ENCODE measurements around the gene SMG6.
"Not testable (repeated sequence)": the region's sequence is repeated elsewhere in the genome, so short reads cannot be mapped to it uniquely, and the experiment has no call there.

Gene SMG6

GRCh38 chr17:2309338-2310154 is 6.0 kb upstream of the SMG6 start:
- no peak for DNase-seq (ENCODE audit: low read depth in 2 of 3, low spot score in 1 of 3)

- DNase-seq (ENCODE audit: low read depth in 2 of 3, low spot score in 1 of 3) = no peak
Measured at GRCh38 chr17:2304931-2305330, 1.3 kb upstream of the SMG6 start.

GRCh38 chr17:2302778-2303203 is 794 bp downstream of the SMG6 start:
- no peak for DNase-seq (ENCODE audit: low read depth in 2 of 3, low spot score in 1 of 3)

DNA sequence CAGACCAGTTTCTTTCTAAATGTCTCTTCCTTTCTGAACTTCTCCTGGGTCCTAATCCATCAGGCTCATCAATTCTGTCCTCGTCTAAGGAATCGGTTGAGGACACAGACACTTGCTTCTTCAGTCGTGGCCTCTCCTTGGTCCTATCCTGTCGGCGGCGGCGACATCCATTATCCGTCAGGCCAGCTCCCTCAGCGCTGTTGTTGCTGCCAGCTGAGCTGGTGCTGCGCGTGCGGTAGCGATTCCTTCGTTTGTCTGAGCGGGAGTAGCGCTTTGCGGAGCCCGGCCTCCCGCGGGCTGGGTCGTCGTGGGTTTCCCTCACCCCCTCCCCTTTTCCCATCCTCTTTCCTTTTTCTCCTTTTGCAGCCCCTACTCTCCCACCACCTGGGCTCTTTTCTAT is 3.8 kb downstream of the SMG6 start:
- no peak for DNase-seq (ENCODE audit: low read depth in 2 of 3, low spot score in 1 of 3)

DNA sequence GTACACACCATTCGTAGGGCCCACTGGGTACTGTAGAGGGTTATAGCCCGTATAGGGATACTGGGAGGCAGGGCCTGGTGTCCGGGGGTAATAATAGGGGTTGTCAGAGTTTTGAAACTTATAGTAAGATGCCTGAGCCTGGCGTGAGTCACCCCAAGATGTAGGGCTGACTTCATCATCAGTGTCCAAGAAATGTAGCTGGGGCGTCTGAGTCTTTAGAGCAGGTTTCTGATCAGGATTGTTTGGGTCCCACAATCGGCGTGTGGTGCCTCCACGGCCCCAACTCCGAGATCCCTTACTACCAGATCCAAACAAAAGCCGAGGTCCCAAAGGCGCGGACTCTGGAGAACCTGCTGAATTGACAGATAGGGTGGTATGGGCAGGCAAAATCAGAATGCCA is 4.4 kb downstream of the SMG6 start:
- DNase-seq (ENCODE audit: low read depth in 2 of 3, low spot score in 1 of 3) = no peak

- DNase-seq (ENCODE audit: low read depth in 2 of 3, low spot score in 1 of 3) = no peak
Measured at GRCh38 chr17:2297023-2297422, 6.6 kb downstream of the SMG6 start.

- DNase-seq (ENCODE audit: low read depth in 2 of 3, low spot score in 1 of 3) = peak in 1 of 3 donors; percentile 10
Measured at GRCh38 chr17:2295575-2295974, 8.0 kb downstream of the SMG6 start.

DNA sequence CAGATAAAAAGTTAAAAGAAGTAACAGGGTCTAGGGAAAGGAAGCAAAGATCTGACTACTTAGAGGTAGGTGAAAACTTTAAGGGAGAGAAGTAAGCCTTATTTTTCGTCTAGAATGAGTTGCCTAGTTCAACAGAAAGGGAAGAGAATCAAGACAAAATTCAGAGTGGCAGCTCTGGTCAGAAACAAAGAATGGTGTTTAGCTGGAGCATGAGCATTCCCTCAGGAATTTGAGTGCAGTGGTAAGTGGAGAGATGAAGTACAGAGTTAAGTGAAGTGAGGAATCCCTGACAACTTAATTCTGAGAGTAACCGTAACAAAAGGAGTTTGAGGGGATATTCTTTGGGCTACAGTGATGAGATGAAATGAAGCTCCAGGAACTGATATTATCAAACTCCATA is 11.5 kb downstream of the SMG6 start:
- DNase-seq (ENCODE audit: low read depth in 2 of 3, low spot score in 1 of 3) = no peak

GRCh38 chr17:2289878-2290478 is 13.6 kb downstream of the SMG6 start:
- no peak for DNase-seq (ENCODE audit: low read depth in 2 of 3, low spot score in 1 of 3)

- DNase-seq (ENCODE audit: low read depth in 2 of 3, low spot score in 1 of 3) = no peak
Measured at GRCh38 chr17:2283302-2283701, 20.3 kb downstream of the SMG6 start.

DNA sequence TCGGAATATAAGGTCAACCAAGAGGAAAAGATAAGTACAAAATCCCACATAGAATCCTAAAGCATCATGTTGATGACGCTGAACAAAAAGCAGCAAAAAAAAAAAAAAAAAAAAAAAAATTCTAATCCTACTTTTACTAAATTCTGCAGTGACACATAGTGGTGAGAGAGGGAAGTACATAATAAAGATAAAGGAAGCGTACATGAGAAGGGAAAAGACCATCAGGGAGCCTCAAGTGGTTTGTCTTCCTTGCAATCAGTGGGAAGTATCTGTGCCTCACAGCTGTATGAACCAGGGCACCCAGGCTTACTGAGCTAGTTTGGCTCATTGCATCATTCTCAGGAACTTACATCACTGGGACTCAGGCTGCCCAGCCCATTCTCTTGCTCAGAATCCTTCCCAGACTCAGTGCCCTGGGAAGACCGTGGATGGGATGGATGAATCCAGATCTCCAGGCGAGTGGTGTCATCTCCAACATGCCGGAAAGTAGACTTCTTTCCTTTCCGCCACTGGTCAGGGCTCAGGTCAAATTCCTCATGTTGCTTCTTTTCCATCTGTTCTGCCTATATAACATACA is 21.2 kb downstream of the SMG6 start:
- DNase-seq (ENCODE audit: low read depth in 2 of 3, low spot score in 1 of 3) = no peak

- DNase-seq (ENCODE audit: low read depth in 2 of 3, low spot score in 1 of 3) = no peak
Measured at GRCh38 chr17:2279707-2280106, 23.9 kb downstream of the SMG6 start.

- DNase-seq (ENCODE audit: low read depth in 2 of 3, low spot score in 1 of 3) = no peak
Measured at GRCh38 chr17:2277429-2278170, 26.0 kb downstream of the SMG6 start.

DNA sequence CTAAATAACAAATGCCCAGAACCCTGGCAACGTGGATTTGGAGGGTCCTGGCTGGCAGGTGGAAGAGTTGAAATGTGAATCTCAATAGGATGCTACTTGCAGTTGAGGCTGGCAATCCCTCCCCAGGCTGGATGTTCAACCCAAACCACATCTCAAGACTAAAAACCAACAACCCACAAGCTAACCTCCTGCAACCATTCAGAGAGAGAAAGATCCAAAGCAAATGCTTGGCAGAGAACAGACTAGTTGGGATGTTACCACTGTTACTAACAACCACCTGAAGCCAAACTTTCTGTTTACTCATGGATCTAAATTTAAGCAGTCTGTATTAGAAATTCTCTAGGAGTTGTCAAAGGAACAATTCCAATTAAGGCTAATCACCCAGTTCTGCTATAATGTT is 27.9 kb downstream of the SMG6 start:
- DNase-seq (ENCODE audit: low read depth in 2 of 3, low spot score in 1 of 3) = no peak

GRCh38 chr17:2274414-2274813 is 29.2 kb downstream of the SMG6 start:
- DNase-seq (ENCODE audit: low read depth in 2 of 3, low spot score in 1 of 3) = no peak

DNA sequence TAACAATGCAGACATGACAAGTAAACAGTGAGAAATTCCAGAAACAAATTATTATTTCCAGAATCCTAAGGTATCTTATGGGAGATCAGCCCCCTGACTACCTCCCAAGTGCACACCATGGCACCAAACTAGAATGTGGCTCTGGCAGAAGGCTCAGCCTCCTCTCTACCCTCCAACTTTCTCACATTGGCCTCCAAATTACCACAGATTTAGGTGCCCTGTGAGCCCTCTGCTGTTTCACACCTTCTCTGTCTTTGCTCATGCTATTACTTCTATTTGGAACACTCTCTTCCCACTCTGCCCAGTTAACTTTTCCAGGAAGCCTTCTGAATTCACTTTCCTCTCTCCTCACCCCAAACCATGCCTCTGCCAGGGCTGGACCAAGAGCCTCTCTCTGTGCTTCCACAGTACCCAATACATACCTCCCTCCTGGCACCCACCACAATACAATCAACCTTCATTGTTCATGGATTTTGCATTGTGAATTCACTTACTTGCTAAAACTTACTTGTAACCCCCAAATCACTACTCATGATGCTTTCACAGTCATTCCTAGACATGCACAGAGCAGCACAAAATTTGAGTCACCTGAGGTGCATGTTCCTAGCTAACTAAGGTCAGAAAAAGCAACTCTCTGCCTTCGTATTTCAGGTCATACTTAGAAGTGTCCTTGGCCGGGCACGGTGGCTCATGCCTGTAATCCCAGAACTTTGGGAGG is 31.4 kb downstream of the SMG6 start:
- DNase-seq (ENCODE audit: low read depth in 2 of 3, low spot score in 1 of 3) = no peak

GRCh38 chr17:2267354-2267753 is 36.2 kb downstream of the SMG6 start:
- DNase-seq (ENCODE audit: low read depth in 2 of 3, low spot score in 1 of 3) = no peak

DNA sequence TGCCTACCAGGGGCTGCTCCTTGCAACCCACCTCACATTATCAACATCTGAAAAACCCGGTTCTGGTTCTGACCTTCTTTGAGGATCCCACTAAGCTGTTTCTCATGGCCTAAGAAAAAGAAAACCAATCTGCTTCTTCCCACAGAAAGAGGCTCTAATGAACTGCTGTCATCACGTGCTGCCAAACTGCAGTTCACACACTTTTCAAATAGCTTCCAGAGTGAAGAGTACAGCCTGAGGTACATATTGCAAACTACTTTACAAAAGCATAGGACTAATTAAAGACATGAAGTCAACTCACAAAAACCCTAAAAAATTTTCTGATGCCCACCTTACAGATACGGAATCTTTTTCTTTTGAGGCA is 36.7 kb downstream of the SMG6 start:
- DNase-seq (ENCODE audit: low read depth in 2 of 3, low spot score in 1 of 3) = no peak

GRCh38 chr17:2266045-2266864 is 37.3 kb downstream of the SMG6 start:
- DNase-seq (ENCODE audit: low read depth in 2 of 3, low spot score in 1 of 3) = peak; percentile 77 to 86 (median 86)

DNA sequence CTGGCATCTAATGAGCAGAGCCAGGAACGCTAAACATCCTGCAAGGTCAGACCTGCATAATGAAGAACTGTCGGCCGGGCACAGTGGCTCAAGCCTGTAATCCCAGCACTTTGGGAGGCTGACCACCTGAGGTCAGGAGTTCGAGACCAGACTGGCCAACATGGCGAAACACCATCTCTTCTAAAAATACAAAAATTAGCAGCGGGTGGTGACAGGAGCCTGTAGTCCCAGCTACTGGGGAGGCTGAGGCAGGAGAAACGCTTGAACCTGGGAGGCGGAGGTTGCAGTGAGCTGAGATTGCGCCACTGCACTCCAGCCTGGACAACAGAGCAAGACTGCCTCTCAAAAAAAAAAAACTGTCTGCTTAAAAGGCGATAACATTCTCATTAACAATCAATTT is 38.4 kb downstream of the SMG6 start:
- DNase-seq (ENCODE audit: low read depth in 2 of 3, low spot score in 1 of 3) = not testable (repeated sequence)

Measured in stimulated activated CD4-positive, alpha-beta T cell treated with anti-CD3 and anti-CD28 coated beads, Interleukin-12 subunit alpha, Interleukin-12 subunit beta, amount 100 ng/mL, for 48 hours (primary cell).